ENCODE results near the gene RUVBL2. TPM values are rescaled to one million over a fixed set of nuclear protein-coding genes. Genes with fewer than 3 reads are reported as not detected.
A peak's percentile ranks its signal among the peaks of the same experiment; 100 is the strongest.

Gene RUVBL2
- total and polyA plus RNA-seq, 9 donors: 11.4 to 101 (median 53.4) TPM

DNA sequence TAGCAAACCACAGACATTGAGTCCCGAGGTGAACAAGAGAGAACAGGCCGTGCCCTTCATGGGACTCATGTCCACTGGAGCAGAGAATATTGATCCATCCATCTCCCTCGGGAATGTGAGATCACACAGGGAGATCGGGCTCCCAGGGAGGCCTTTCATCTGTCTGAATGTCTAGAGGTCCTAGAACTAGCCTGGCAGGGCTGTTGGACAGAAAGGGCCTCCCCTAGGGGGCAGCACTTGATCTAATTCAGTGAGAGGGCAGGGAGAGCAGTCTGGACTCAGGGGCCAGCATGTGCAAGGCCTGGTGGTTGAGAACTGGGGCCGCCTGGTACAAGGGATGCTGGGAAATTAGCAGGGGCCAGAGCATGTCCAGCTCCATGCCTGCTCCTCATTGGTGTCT lies 4.3 kb downstream of the RUVBL2 start:
- intact Hi-C loops (cut with DNase I): no loop called here
- no peaks in the 10 kb centered on the region for H3K9me3 ChIP-seq
- H3K4me3 ChIP-seq: no peak overlapping the region
- no peaks in the 10 kb centered on the region for H3K27me3 ChIP-seq
- H3K4me1 ChIP-seq (ENCODE audit: insufficient read depth): peaks cover 4% of the 10 kb centered on the region
- TF ChIP-seq EP300 (IDR thresholded peaks at IDR 0.05) (no peak), POLR2A (IDR thresholded peaks at IDR 0.05) (no peak)
- TF ChIP-seq, protein P1, sequence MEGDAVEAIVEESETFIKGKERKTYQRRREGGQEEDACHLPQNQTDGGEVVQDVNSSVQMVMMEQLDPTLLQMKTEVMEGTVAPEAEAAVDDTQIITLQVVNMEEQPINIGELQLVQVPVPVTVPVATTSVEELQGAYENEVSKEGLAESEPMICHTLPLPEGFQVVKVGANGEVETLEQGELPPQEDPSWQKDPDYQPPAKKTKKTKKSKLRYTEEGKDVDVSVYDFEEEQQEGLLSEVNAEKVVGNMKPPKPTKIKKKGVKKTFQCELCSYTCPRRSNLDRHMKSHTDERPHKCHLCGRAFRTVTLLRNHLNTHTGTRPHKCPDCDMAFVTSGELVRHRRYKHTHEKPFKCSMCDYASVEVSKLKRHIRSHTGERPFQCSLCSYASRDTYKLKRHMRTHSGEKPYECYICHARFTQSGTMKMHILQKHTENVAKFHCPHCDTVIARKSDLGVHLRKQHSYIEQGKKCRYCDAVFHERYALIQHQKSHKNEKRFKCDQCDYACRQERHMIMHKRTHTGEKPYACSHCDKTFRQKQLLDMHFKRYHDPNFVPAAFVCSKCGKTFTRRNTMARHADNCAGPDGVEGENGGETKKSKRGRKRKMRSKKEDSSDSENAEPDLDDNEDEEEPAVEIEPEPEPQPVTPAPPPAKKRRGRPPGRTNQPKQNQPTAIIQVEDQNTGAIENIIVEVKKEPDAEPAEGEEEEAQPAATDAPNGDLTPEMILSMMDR (IDR thresholded peaks at IDR 0.05): no peak
- no peak for DNase-seq
- H3K36me3 ChIP-seq: no peaks in the 10 kb centered on the region
- WGBS, 3 donors: 75 to 83% (median 78%) methylated on average over 5 of the region's 5 CpGs
- no peak overlapping the region for H3K27ac ChIP-seq

DNA sequence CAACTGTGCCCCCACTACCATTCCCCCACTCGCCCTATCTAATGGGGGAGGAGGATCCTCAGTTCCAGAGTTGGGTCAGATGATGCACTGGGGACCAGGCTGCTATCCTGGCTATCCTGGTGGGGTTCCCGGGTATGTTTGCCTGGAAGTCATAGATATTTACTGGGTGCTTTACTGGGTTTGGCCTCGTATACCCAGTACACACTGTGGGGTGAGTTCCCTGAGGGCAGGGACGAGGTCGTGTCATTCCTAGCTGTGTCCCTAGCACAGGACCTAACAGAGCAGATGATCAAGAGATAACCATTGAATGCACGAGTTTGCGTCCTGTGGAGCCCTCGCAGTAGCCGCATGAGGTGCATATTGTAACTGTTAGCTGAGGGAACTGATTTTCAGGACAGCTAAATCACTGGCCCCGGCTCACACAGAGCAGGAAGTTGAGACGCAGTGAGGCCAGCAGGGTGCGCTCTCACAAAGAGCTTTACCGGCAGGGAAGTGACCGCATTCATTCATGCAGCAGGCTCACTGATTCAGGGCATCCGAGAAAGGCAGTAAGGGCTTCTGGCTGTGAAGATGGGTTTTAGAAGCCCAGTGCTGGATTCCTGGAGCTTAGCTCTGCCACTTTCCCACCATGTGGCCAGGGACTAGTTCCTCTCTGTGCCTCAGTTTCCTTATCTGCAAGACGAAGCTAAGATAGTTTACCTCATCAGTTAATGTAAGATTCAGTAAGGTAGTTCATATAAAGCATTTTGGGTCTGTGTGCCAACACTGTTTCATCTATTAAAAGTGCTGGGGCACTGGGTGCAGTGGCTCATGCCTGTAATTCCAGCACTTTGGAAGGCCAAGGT lies 6.0 kb downstream of the RUVBL2 start:
- TF ChIP-seq EP300 (IDR thresholded peaks at IDR 0.05) (no peak), POLR2A (IDR thresholded peaks at IDR 0.05) (no peak)
- TF ChIP-seq, protein P1 (IDR thresholded peaks at IDR 0.05): peak in 1 of 3 donors; percentile 8
- DNase-seq: peak in 1 of 5 donors; percentile 57
- 51 to 57% (median 55%) methylated on average over 16 of the region's 16 CpGs for WGBS, 3 donors

DNA sequence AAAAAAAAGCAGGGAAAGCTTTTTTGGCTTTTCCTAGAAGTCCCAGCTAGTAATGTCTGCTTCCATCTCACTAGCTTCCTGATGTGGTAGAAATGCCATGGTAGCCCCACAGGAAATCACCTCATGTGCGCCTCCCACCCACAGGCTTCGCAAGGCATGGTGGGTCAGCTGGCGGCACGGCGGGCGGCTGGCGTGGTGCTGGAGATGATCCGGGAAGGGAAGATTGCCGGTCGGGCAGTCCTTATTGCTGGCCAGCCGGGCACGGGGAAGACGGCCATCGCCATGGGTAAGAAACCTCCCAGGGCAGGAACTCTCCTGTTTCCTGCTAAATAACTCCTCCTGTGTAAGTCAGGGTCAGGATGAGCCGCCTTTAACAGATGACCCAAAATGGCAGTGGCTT lies 10.4 kb downstream of the RUVBL2 start:
- H3K36me3 ChIP-seq: no peaks in the 10 kb centered on the region
- TF ChIP-seq, protein P1 (IDR thresholded peaks at IDR 0.05): no peak
- TF ChIP-seq EP300 (IDR thresholded peaks at IDR 0.05) (no peak), POLR2A (IDR thresholded peaks at IDR 0.05) (no peak)
- H3K4me1 ChIP-seq (ENCODE audit: insufficient read depth): no peaks in the 10 kb centered on the region
- WGBS, 3 donors: 97 to 99% (median 98%) methylated on average over 15 of the region's 15 CpGs
- no peak for DNase-seq
- no peak overlapping the region for H3K4me3 ChIP-seq
- H3K9me3 ChIP-seq: no peaks in the 10 kb centered on the region
- no peaks in the 10 kb centered on the region for H3K27me3 ChIP-seq
- H3K27ac ChIP-seq: no peak overlapping the region
- intact Hi-C loops (cut with DNase I): no loop called here

More for the DNA sequence above, 6.0 kb downstream of the RUVBL2 start:
- Histone ChIP-seq H3K4me1 (ENCODE audit: insufficient read depth) (peaks cover 1% of the 10 kb centered on the region), H3K36me3 (no peaks in the 10 kb centered on the region), H3K9me3 (no peaks in the 10 kb centered on the region), H3K4me3 (no peak overlapping the region), H3K27me3 (no peaks in the 10 kb centered on the region), H3K27ac (no peak overlapping the region)
- intact Hi-C loops (cut with DNase I): no loop called here

DNA sequence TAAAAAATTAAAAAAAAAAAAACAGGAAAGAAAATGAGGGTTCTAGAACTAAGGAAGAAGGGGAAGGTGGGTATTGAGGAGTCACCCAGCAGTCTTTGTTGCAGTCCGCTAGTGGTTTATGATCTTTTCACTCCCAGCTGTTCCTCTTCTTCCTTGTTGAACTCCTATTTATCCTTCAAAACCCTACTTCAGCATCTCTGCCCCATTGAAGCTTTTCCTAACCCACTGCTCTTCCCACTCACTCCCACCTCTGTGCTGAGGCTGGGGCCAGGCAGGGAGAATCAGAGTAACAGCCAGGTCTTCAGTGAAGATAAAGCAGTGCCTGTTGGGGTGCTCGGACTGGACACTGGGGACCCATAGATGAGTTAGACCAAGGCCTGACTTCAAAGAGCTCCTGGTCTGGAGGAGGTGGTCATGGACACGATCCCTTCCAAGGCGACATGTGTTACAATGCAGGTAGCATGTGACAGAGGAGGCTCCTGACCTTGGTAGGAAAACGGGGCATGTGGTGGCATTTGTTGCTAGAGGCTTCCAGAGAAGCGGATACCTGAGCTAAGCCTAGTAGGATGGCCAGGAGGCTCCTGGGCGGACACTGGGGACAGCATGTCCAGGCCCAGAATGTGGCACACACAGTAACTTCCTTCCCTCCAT lies 11.4 kb downstream of the RUVBL2 start:
- Histone ChIP-seq H3K4me1 (ENCODE audit: insufficient read depth) (no peaks in the 10 kb centered on the region), H3K4me3 (no peak overlapping the region), H3K27ac (no peak overlapping the region), H3K9me3 (no peaks in the 10 kb centered on the region), H3K27me3 (no peaks in the 10 kb centered on the region), H3K36me3 (no peaks in the 10 kb centered on the region)
- no peak for DNase-seq
- WGBS, 3 donors: 89 to 96% (median 93%) methylated on average over 7 of the region's 7 CpGs
- TF ChIP-seq POLR2A (IDR thresholded peaks at IDR 0.05) (no peak), EP300 (IDR thresholded peaks at IDR 0.05) (no peak)
- TF ChIP-seq, protein P1 (IDR thresholded peaks at IDR 0.05): no peak
- intact Hi-C loops (cut with DNase I): no loop called here
